ENCODE measurements around the gene EVI2B.
A peak's percentile ranks its signal among the peaks of the same experiment; 100 is the strongest.
"Not testable (repeated sequence)": the region's sequence is repeated elsewhere in the genome, so short reads cannot be mapped to it uniquely, and the experiment has no call there.

The EVI2B gene, protein sequence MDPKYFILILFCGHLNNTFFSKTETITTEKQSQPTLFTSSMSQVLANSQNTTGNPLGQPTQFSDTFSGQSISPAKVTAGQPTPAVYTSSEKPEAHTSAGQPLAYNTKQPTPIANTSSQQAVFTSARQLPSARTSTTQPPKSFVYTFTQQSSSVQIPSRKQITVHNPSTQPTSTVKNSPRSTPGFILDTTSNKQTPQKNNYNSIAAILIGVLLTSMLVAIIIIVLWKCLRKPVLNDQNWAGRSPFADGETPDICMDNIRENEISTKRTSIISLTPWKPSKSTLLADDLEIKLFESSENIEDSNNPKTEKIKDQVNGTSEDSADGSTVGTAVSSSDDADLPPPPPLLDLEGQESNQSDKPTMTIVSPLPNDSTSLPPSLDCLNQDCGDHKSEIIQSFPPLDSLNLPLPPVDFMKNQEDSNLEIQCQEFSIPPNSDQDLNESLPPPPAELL

DNA sequence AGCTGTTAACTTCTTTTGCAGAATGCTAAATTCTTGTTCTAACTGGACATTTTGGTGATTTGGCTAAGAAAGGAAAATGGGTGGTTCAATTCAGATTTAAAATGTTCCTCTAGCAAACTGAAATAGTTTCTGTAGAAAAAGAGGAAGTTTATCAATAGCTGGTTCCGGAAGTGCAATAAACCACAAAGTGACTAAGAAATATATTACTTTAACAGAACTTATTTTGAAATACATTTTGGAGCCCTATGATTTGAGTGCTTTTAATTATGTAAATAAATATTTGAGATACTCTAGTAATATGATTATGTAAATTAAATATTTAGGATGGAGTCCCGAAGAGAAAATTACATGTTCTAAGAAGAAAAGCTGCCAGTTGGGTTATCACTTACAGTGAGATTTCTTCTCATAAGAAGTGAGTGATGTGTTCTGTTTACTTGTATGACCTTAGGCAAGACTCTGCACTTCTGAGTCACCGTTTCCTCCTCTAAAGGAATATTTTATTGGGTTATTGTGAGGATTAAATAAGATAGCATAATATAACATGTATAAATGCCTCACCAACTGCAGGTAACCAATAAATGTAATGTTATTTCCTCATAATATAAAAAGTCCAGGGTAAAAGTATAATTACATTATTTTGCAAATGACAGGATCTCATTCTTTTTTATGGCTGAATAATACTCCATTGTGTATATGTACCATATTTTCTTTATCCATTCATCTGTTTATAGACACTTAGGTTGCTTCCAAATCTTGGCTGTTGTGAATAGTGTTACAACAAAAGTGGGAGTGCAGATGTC is at the start of gene EVI2B:
Gene EVI2B (minus strand): TSS at position 73 of the 800 bp plus-strand sequence. CDS start 8,445 bp downstream, outside the sequence.
- TF ChIP-seq, protein P1, sequence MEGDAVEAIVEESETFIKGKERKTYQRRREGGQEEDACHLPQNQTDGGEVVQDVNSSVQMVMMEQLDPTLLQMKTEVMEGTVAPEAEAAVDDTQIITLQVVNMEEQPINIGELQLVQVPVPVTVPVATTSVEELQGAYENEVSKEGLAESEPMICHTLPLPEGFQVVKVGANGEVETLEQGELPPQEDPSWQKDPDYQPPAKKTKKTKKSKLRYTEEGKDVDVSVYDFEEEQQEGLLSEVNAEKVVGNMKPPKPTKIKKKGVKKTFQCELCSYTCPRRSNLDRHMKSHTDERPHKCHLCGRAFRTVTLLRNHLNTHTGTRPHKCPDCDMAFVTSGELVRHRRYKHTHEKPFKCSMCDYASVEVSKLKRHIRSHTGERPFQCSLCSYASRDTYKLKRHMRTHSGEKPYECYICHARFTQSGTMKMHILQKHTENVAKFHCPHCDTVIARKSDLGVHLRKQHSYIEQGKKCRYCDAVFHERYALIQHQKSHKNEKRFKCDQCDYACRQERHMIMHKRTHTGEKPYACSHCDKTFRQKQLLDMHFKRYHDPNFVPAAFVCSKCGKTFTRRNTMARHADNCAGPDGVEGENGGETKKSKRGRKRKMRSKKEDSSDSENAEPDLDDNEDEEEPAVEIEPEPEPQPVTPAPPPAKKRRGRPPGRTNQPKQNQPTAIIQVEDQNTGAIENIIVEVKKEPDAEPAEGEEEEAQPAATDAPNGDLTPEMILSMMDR (IDR thresholded peaks at IDR 0.05): no peak
- no peak for TF ChIP-seq ZFX (IDR thresholded peaks at IDR 0.05; ENCODE audit: borderline replicate concordance)
- H3K27ac ChIP-seq: no peak within 1 kb of the TSS

DNA sequence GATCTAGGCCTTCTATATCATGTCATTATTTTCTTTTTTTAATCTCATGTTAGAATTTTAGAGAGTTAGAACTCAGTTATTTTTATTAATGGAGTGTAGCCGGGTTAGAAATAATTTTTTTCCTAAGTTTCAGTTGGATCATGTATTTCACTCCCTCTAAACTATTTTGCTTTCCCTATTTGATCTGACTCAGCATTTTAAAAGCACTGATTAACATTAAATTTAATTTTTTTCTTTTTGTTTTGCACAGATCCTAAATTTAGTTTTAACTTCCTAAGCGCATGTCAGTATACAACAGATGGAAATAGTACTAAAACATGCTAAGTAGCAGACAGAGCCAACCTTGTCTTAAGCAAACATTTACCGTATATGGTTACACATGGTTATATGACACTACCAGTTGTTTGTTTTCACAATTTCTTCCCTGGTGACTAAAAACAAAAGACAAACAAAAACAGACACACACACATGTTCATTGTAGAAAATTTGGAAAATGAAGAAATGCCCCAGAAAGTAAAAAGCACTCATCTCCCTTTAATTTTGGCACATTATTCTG is 44.1 kb upstream of the EVI2B start:
- TF ChIP-seq, protein P1 (IDR thresholded peaks at IDR 0.05): no peak
- no peak for TF ChIP-seq ZFX (IDR thresholded peaks at IDR 0.05; ENCODE audit: borderline replicate concordance)

DNA sequence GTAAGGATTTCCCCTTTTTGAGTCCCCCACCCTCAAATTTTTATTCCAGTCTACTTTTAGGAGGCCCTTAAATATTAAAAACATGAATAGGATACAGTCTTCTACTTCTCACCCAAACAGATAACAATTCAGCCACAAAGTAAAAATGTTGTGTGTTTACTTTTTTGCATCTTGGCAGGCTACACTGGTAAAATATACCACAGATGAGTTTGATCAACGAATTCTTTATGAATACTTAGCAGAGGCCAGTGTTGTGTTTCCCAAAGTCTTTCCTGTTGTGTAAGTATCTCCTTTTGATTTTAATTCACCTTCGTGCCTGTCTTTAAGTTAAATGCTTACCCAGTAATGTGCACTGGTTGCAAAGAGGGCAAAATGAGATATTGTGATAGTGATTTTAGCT is 43.2 kb upstream of the EVI2B start:
- TF ChIP-seq, protein P1 (IDR thresholded peaks at IDR 0.05): no peak
- TF ChIP-seq ZFX (IDR thresholded peaks at IDR 0.05; ENCODE audit: borderline replicate concordance): no peak
- H3K27ac ChIP-seq: no peak overlapping the region

More for the DNA sequence above, 44.1 kb upstream of the EVI2B start:
- H3K27ac ChIP-seq: no peak overlapping the region

DNA sequence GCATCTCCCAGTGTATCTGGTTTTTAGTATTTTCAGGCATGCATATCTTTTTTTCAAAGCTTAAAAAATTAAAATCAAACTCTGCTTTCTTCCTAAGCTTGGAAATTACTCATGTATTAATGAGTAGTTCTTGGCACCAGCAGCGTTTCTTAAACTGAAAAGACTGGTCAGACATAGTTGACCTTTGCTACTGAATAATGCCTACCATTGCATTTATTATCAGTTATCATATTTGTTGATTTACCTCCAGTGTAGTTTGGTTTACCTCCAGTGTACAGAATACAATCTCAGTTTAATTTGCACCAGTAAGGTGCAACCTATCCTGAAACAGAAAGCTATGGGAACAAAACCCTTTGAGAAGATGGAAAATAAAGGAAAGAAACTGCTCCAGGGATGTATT is 42.1 kb upstream of the EVI2B start:
- 0 out of 2 replicates have a peak overlapping the region, but pooled peaks have one; percentile 10 for H3K27ac ChIP-seq
- no peak for TF ChIP-seq ZFX (IDR thresholded peaks at IDR 0.05; ENCODE audit: borderline replicate concordance)
- TF ChIP-seq, protein P1 (IDR thresholded peaks at IDR 0.05): no peak

DNA sequence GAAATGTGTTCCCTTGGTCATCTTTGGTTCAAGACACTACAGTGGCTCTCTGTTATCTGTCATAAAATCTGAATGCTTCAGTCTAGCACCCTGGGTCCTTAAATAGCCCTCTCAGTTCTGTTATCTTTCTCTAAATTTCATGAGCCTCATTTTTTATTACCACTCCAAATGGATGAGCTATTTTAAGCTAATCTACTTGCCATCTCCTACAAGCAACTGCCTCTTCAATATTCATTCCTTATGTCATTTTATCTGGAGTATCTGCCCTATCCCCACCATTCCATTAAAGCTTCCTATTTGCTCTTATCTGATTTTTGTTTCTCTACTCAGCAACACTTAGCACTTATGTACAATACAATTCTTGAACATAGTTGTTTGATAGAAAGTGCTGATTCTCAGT is 35.6 kb upstream of the EVI2B start:
- TF ChIP-seq, protein P1 (IDR thresholded peaks at IDR 0.05): no peak
- no peak for TF ChIP-seq ZFX (IDR thresholded peaks at IDR 0.05; ENCODE audit: borderline replicate concordance)
- no peak overlapping the region for H3K27ac ChIP-seq

DNA sequence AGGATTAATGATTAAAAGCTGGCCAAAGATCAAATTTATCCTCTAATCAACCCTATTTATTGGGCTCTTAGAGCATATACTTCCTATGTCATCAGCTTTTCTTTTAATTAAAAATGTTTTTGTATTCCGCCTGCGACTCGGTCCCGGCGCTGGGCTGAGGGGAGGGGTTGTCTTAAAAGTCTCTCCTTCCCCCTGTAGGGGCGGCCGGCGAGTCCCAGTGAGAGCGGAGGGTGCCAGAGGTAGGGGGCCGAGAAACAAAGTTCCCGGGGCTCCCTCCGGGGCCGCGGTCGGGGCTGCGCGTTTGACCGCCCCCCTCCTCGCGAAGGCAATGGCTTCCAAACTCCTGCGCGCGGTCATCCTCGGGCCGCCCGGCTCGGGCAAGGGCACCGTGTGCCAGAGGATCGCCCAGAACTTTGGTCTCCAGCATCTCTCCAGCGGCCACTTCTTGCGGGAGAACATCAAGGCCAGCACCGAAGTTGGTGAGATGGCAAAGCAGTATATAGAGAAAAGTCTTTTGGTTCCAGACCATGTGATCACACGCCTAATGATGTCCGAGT is 31.4 kb upstream of the EVI2B start:
- H3K27ac ChIP-seq: not testable (repeated sequence)

DNA sequence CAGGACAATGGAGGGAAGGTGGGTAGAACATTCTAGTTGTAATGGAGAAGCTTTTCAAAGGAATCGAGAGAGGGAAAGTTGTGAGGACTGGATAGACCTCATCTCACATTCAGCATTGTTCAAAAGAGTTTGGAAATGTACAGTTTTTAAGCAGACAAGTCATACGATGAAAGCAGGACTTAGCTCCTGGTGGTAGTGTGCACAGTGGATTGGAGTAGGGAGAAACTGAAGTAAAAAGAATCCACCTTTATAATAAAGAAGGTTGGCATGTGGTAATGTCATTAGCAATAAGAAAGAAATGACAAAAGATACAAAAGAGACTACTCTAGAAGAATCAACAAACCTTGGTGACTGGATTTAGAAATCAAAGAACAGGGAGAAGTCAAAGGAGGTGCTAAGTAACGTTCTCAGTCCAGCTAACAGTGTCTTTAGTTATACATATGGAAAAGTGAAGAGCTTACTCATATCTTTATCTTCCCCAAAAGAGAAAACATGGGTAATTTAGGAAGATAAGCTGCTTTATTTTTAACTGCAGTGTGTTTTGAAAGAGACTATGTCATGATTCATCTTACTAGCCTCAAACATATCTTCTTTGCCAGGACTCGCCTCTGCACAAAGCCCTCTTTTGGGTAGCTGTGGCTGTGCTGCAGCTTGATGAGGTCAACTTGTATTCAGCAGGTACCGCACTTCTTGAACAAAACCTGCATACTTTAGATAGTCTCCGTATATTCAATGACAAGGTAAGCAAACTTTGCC is 26.2 kb upstream of the EVI2B start:
- no peak for TF ChIP-seq ZFX (IDR thresholded peaks at IDR 0.05; ENCODE audit: borderline replicate concordance)
- TF ChIP-seq, protein P1 (IDR thresholded peaks at IDR 0.05): no peak
- H3K27ac ChIP-seq: no peak overlapping the region

Data from 22Rv1 (cell line).